ENCODE results near the gene COX6A2. TPM values are rescaled to one million over a fixed set of nuclear protein-coding genes. Genes with fewer than 3 reads are reported as not detected.

The COX6A2 gene
- total RNA-seq, 1 donor from 2014 or later: not detected

DNA sequence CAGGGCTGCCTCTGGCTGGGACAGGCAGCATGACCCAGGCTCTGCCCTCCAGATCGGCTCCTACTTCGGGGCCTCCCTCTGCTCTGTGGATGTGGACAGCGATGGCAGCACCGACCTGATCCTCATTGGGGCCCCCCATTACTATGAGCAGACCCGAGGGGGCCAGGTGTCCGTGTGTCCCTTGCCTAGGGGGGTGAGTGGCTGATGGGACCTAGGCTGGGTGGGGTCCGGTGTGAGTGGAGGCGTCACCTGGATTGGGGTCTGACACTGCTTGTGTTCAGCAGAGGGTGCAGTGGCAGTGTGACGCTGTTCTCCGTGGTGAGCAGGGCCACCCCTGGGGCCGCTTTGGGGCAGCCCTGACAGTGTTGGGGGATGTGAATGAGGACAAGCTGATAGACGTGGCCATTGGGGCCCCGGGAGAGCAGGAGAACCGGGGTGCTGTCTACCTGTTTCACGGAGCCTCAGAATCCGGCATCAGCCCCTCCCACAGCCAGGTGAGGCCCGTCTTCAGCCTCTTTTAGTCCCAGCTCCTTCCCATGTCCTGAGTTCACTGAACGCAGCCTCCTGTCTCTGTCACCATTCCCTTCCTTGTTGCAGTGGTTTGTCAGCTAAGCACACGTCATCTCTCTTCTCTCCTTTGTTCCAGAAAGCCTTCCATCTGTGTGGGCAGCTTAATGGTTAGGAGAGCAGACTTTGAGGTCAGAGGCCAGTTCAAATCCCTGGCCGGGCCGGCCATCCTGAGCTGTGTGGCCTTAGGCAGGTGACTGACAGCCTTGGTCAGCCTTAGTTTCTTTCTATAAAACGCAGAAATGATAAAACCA, 16.9 kb downstream of the COX6A2 start:
- no peak for DNase-seq (ENCODE audit: extremely low read depth, low read depth, low spot score)

DNA sequence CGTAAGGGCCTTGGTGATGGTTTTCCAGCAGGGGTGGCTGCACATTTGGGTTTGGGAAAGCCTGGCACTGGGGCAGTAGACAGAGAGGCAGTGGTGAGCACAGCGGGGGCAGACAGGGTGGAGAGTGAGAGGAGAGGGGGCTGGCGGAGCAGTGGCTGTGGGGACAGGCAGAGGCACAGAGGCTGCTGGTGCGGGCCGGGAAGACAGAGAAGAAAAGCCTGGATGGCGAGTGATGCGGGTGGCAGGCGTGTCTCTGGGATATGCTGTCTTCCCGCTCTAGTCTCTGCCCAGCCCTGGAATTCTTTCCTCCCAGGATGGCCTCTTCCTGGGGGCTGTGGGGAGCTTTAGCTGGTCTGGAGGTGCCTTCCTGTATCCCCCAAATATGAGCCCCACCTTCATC, 18.1 kb downstream of the COX6A2 start:
- no peak for DNase-seq (ENCODE audit: extremely low read depth, low read depth, low spot score)

- no peak for DNase-seq (ENCODE audit: extremely low read depth, low read depth, low spot score)
Measured at GRCh38 chr16:31409433-31409832, 18.7 kb downstream of the COX6A2 start.

- DNase-seq (ENCODE audit: extremely low read depth, low read depth, low spot score): no peak
Measured at GRCh38 chr16:31407406-31407805, 20.8 kb downstream of the COX6A2 start.

- no peak for DNase-seq (ENCODE audit: extremely low read depth, low read depth, low spot score)
Measured at GRCh38 chr16:31404353-31405064, 23.7 kb downstream of the COX6A2 start.

DNA sequence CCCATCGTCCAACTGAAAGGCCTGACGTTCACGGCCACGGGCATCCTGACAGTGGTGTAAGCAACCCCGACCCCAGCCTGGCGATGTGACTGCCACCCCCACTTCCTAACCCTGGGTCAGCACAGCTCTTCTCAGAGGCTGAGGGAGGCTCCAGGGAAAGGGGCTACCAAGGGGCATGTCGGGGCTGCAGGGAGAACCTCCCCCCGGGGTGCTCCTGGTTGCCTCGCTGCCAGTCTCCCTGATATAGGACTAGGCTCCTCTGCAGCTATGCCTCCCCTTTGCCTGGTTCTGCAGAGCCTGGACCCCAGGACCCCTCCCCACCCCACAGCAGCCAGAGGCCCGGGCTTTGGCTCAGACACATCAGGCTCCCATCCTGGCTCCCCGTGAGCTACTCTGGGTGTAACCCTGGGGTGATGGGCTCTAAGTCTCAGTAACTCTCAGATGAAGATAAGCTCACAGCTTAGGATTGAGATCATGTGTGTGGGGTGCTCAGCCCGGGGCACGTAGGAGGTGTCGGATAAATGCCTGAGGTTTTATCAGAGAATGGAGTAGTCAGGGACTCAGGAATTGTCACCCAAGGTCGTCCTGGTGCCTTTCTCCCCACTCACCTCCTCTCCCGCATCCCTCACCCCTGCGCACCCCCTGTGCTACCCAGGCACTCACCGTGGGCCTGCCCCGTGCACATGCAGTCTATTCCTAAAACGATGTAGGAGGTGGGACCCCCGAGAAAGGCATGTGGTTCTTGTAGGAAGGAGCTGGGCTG, 24.4 kb downstream of the COX6A2 start:
- no peak for DNase-seq (ENCODE audit: extremely low read depth, low read depth, low spot score)

- no peak for DNase-seq (ENCODE audit: extremely low read depth, low read depth, low spot score)
Measured at GRCh38 chr16:31402687-31403086, 25.5 kb downstream of the COX6A2 start.

DNA sequence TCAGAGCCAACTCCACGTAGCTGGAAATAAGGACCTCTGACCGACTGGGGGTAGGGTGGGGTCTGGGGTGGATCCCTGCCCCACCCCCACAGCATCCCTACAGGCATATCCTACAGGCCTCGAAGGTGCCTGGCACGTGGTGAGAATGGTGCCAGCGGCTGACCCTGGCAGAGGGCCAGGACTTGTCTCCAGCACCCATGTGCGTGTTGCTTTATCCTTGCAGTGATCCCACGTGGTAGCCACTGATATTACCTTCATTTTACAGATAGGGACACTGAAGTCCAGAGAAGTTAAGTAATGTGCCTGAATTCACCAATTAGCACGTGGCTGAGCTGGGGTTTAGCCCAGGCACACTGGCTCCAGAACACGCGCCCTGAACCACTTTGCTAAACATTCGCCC, 26.7 kb downstream of the COX6A2 start:
- DNase-seq (ENCODE audit: extremely low read depth, low read depth, low spot score): no peak

DNA sequence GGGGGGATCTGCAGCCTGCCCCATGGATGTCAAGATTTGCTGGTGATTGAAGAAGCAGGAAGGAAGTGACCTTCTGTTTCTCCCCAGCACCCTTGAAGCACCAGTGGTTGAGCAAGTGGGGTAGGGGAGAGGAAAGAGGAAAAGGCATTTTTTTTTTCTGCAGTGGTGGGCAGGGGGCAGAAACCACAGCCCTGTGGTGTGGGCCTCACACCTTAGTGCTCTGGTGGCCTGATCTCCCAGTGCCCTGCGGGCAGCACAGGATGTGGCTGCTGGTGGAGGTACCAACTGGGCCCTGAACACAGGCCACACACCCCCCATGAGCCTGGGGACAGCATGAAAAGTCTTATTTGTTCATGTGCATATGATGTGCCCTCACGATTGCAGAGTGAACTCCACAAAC, 28.0 kb downstream of the COX6A2 start:
- DNase-seq (ENCODE audit: extremely low read depth, low read depth, low spot score): no peak

DNA sequence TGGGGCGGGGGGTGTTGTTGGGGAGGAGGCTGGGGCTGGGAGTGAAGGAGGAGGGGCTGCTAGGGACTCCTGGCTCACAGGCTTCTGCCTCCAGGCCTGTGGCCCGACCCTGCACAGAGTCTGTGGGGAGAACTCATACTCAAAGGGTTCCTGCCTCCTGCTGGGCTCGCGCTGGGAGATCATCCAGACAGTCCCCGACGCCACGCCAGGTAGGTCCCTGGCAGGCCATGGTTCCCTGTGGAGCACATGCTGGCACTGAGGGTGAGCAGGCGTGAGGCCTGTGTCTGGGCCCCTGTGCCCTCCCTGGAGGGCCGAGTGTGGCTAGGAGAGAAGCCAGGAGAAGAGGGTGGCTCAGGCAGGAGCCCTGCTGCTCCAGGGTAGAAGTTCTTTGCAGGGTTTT, 30.5 kb downstream of the COX6A2 start:
- DNase-seq (ENCODE audit: extremely low read depth, low read depth, low spot score): no peak

DNA sequence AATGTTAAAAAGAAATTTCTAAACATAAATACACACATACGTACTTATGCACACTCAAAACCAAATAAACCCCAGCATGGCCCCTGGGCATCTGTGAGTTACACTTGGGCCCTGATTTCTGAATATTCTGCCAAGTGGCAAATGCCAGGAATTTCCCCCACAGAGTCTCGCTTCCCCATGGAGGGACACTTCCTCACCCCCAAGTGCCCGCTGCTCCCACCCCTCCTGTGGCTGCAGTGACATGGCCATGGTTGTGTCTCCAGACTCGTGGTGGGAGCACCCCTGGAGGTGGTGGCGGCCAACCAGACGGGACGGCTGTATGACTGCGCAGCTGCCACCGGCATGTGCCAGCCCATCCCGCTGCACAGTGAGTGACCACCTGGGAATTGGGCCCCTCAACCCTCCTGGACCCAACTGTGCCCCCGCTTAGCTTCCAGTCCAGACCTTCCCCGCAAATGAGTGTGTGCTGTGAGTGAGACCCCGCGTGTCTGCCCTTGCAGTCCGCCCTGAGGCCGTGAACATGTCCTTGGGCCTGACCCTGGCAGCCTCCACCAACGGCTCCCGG, 31.0 kb downstream of the COX6A2 start:
- no peak for DNase-seq (ENCODE audit: extremely low read depth, low read depth, low spot score)

GRCh38 chr16:31395647-31396046, 32.5 kb downstream of the COX6A2 start:
- no peak for DNase-seq (ENCODE audit: extremely low read depth, low read depth, low spot score)

- DNase-seq (ENCODE audit: extremely low read depth, low read depth, low spot score): no peak
Measured at GRCh38 chr16:31393056-31393455, 35.1 kb downstream of the COX6A2 start, which contains the start of gene ITGAD. ITGAD (plus strand) TSS chr16:31393335; CDS start chr16:31393361, 26 bp downstream.

GRCh38 chr16:31390504-31391041, 37.6 kb downstream of the COX6A2 start:
- DNase-seq (ENCODE audit: extremely low read depth, low read depth, low spot score): no peak

GRCh38 chr16:31388535-31388934, 39.6 kb downstream of the COX6A2 start:
- DNase-seq (ENCODE audit: extremely low read depth, low read depth, low spot score): no peak

- no peak for DNase-seq (ENCODE audit: extremely low read depth, low read depth, low spot score)
Measured at GRCh38 chr16:31386157-31386984, 41.8 kb downstream of the COX6A2 start.

GRCh38 chr16:31385680-31386079, 42.5 kb downstream of the COX6A2 start:
- no peak for DNase-seq (ENCODE audit: extremely low read depth, low read depth, low spot score)

GRCh38 chr16:31382485-31383161, 45.5 kb downstream of the COX6A2 start:
- no peak for DNase-seq (ENCODE audit: extremely low read depth, low read depth, low spot score)

- no peak for DNase-seq (ENCODE audit: extremely low read depth, low read depth, low spot score)
Measured at GRCh38 chr16:31380201-31380600, 48.0 kb downstream of the COX6A2 start.

All from glomerular endothelial cell (primary cell).